Thyroid gland (tissue), 4 donors: ENCODE data around the gene OVOL1.

Experiments
- CTCF ChIP-seq, 6 experiments: fragments of 200-600 bp in 3 of 6; fragments of 450-650 bp in 3 of 6; sonication (generic) in 3 of 6; IDR thresholded peaks; one replicate each; pipeline ENCODE4 v1.5.1; 2016 to 2019; ENCODE audit warnings: antibody characterized with exemption in 6 of 6, mild to moderate bottlenecking in 2 of 6, inconsistent platforms in 1 of 6, moderate library complexity in 1 of 6
- POLR2A ChIP-seq, 2 donors: fragments of 450-650 bp; IDR thresholded peaks; one replicate each; pipeline ENCODE4 v1.6.1; 2017; ENCODE audit warnings: antibody characterized with exemption in 2 of 2, mild to moderate bottlenecking in 2 of 2, moderate library complexity in 1 of 2

- no peak for TF ChIP-seq CTCF (IDR thresholded peaks at IDR 0.05)
- TF ChIP-seq POLR2A (IDR thresholded peaks at IDR 0.05): no peak
Observed at GRCh38 chr11:65744026-65744698, 42.7 kb upstream of the OVOL1 start.
